ENCODE measurements around the gene SORCS2. TPM values are rescaled to one million over a fixed set of nuclear protein-coding genes. Genes with fewer than 3 reads are reported as not detected.

Gene SORCS2
- total and polyA plus RNA-seq, 8 donors, result 4.6 to 9.7 (median 7.2) TPM

- Histone ChIP-seq H3K27me3 (peaks cover 0 to 72% of the 10 kb centered on the region in 2 donors), H3K4me3 (no peak overlapping the region), H3K9me3 (no peaks in the 10 kb centered on the region), H3K36me3 (no peaks in the 10 kb centered on the region), H3K4me1 (no peaks in the 10 kb centered on the region), H3K27ac (no peak overlapping the region)
- DNase-seq, result no peak
- intact Hi-C loops (cut with DNase I), result no loop called here
- TF ChIP-seq, protein P1, sequence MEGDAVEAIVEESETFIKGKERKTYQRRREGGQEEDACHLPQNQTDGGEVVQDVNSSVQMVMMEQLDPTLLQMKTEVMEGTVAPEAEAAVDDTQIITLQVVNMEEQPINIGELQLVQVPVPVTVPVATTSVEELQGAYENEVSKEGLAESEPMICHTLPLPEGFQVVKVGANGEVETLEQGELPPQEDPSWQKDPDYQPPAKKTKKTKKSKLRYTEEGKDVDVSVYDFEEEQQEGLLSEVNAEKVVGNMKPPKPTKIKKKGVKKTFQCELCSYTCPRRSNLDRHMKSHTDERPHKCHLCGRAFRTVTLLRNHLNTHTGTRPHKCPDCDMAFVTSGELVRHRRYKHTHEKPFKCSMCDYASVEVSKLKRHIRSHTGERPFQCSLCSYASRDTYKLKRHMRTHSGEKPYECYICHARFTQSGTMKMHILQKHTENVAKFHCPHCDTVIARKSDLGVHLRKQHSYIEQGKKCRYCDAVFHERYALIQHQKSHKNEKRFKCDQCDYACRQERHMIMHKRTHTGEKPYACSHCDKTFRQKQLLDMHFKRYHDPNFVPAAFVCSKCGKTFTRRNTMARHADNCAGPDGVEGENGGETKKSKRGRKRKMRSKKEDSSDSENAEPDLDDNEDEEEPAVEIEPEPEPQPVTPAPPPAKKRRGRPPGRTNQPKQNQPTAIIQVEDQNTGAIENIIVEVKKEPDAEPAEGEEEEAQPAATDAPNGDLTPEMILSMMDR (IDR thresholded peaks at IDR 0.05), result no peak
- ATAC-seq, result no peak
Observed at GRCh38 chr4:7523526-7523925, 331.2 kb downstream of the SORCS2 start.

- no peaks in the 10 kb centered on the region for H3K4me1 ChIP-seq
- TF ChIP-seq, protein P1 (IDR thresholded peaks at IDR 0.05), result no peak
- H3K27me3 ChIP-seq, result peaks cover 0 to 65% of the 10 kb centered on the region in 2 donors
- no peaks in the 10 kb centered on the region for H3K36me3 ChIP-seq
- no peak overlapping the region for H3K4me3 ChIP-seq
- no peak for ATAC-seq
- H3K27ac ChIP-seq, result no peak overlapping the region
- no peaks in the 10 kb centered on the region for H3K9me3 ChIP-seq
- intact Hi-C loops (cut with DNase I), result no loop called here
- DNase-seq, result no peak
Observed at GRCh38 chr4:7524064-7524682, 331.8 kb downstream of the SORCS2 start.

GRCh38 chr4:7524843-7525242, 332.5 kb downstream of the SORCS2 start:
- Histone ChIP-seq H3K9me3 (no peaks in the 10 kb centered on the region), H3K27me3 (peaks cover 0 to 64% of the 10 kb centered on the region in 2 donors), H3K4me1 (no peaks in the 10 kb centered on the region), H3K27ac (no peak overlapping the region), H3K36me3 (no peaks in the 10 kb centered on the region), H3K4me3 (no peak overlapping the region)
- ATAC-seq, result no peak
- no peak for DNase-seq
- intact Hi-C loops (cut with DNase I), result no loop called here
- TF ChIP-seq, protein P1 (IDR thresholded peaks at IDR 0.05), result no peak

- TF ChIP-seq, protein P1 (IDR thresholded peaks at IDR 0.05), result no peak
- H3K27me3 ChIP-seq, result peaks cover 0 to 62% of the 10 kb centered on the region in 2 donors
- no peak overlapping the region for H3K4me3 ChIP-seq
- ATAC-seq (no peak), DNase-seq (peak in 1 of 4 donors; percentile 49)
- H3K36me3 ChIP-seq, result no peaks in the 10 kb centered on the region
- H3K4me1 ChIP-seq, result no peaks in the 10 kb centered on the region
- H3K9me3 ChIP-seq, result no peaks in the 10 kb centered on the region
- intact Hi-C loops (cut with DNase I), result no loop called here
- H3K27ac ChIP-seq, result no peak overlapping the region
Observed at GRCh38 chr4:7526491-7526890, 334.2 kb downstream of the SORCS2 start.

GRCh38 chr4:7526929-7527535, 334.7 kb downstream of the SORCS2 start:
- H3K4me1 ChIP-seq, result no peaks in the 10 kb centered on the region
- no peak overlapping the region for H3K4me3 ChIP-seq
- TF ChIP-seq, protein P1 (IDR thresholded peaks at IDR 0.05), result no peak
- no peak overlapping the region for H3K27ac ChIP-seq
- H3K9me3 ChIP-seq, result no peaks in the 10 kb centered on the region
- no peaks in the 10 kb centered on the region for H3K36me3 ChIP-seq
- DNase-seq (no peak), ATAC-seq (no peak)
- peaks cover 0 to 62% of the 10 kb centered on the region in 2 donors for H3K27me3 ChIP-seq
- intact Hi-C loops (cut with DNase I), result no loop called here

Data from left lung (tissue), 10 donors.